ENCODE data around the gene GIMD1.
"Not testable (repeated sequence)": the region's sequence is repeated elsewhere in the genome, so short reads cannot be mapped to it uniquely, and the experiment has no call there.

GIMD1 gene

DNA sequence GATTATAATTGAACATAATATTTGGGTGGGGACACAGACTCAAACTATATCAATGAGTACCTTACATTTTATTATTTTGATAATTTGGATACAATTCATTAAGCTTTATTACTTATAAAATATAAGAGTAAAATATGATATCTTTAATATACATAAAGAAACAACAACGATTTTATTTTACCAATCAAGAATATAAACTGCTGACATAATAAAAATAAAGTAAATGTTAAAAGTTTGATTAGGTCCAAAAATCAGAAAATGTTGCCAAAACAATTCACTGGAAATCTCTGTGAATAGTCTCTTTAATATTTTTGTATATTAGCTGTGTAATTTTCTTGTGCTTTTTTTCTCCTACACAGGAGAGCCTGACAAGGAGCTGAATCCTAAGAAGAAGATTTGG is 21.4 kb downstream of the GIMD1 start:
- no peak for DNase-seq

DNA sequence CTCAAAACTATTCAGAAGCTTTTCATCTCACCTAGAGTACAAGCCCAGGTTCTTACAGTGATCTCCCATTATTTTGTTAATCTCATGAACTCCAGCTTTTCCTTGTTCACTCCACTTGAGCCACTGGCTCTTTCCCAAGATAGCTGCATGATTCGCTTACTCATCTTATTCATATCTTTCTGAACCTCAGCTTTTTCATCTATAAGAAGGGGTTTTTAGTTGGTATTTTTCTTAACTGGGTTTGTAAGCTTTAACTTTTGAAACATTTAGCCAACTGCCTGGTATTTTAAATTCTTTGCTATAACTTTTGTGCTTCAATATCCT is 24.0 kb downstream of the GIMD1 start:
- DNase-seq = peak; percentile 57

DNA sequence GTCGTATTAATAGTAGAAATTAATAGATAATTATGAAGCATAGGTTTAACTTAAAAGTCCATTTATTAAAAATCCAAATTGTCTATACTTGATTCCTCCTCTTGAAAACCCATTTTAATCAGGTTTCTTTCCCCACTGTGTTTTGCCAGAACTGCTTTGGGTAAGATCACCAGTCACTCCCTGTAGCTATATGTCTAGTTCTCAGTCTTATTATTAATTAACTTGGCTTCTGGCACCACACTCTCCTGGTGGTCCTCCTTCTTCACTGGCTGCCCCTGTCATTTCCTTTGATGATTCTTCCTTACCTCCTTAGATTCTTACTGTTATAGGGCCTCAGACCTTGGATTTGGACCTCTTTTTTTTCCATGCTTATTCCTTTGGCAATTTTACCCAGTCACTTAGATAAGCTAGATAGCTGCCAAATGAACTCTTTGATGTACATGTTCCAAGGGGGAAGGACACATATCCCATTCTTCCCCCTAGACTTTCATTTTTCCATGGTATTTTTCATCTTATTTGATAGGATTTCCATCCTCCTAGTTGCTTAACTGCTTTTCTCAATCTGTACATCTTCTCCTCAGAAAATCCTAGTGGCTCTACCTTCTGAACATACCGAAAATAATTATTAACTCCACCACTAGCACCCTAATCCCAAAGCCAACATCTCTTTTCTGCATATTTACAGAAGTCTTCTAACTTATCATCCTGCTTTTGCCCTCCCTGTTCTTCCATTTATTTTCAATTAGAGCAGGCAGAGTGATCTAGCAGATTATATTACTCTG is 24.5 kb downstream of the GIMD1 start:
- no peak for DNase-seq

DNA sequence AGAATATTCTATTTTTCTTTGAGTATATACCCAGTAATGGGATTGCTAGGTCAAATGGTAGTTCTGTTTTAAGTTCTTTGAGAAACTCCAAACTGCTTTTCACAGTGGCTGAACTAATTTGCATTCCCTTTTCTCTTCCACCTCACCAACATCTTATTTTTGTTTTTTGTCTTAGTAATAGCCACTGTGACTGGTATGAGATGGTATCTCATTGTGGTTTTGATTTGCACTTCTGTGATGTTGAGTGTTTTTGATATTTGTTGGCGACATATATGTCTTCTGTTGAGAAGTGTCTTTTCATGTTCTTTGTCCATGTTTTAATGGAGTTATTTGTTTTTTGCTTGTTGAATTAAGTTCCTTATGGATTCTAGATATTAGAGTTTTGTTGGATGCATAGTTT is 27.8 kb downstream of the GIMD1 start:
- DNase-seq = no peak

DNA sequence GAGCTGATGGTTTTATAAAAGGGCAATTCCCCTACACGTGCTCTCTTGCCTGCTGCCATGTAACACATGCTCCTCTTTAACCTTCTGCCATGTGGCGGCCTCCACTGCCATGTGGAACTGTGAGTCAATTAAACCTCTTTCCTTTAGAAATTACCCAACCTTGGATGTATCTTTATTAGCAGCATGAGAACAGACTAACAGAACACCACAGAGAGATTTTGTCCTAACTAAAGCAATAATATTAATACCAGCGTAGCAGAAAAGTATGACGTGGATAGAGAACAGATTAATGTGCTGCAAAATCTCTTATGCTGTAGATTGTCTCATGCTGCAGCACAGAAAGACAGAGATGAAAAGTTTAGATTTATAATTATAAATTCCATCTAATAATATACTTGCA is 29.1 kb downstream of the GIMD1 start:
- DNase-seq = no peak

DNA sequence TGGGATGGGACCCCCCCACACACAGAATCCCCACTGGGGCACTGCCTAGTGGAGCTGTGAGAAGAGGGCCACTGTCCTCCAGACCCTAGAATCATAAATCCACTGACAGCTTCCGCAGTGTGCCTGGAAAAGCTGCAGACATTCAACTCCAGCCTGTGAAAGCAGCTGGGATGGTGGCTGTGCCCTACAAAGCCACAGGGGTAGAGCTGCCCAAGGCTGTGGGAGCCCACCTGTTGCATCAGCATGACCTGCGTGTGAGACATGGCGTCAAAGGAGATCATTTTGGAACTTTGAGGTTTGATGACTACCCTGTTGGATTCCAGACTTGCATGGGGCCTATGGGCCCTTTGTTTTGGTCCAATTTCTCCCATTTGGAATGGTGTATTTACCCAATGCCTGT is 29.9 kb downstream of the GIMD1 start:
- no peak for DNase-seq

DNA sequence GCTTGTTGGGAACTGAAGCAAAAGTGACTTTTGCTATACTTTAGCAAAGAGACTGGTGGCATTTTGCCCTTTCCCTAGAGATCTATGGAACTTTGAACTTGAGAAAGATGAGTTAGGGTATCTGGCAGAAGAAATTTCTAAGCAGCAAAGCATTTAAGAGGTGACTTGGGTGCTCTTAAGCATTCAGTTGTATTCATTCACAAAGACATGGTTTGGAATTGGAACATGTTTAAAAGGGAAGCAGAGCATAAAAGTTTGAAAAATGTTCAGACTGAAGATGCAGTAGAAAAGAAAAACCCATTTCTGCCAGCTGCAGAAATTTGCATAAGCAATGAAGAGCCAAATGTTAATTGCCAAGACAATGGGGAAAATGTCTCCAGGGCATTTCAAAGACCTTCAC is 30.7 kb downstream of the GIMD1 start:
- DNase-seq = no peak

DNA sequence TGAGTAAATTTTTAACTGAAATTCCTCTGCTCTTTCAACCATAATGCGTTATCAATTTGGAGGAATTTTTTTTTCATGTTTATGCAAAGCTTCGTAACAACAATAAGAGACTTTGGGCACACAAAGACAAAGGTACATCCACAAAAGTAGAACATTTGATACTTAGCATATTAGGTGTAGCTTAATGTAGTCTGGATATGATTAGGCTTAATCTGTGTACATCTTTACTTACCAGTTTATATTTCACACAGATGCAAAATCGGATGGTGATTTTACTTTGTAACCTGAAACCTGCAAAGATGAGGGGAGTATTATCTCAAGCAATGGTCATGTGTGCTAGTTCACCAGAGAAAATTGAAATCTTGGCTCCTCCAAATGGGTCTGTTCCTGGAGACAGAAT is 32.0 kb downstream of the GIMD1 start:
- no peak for DNase-seq

DNA sequence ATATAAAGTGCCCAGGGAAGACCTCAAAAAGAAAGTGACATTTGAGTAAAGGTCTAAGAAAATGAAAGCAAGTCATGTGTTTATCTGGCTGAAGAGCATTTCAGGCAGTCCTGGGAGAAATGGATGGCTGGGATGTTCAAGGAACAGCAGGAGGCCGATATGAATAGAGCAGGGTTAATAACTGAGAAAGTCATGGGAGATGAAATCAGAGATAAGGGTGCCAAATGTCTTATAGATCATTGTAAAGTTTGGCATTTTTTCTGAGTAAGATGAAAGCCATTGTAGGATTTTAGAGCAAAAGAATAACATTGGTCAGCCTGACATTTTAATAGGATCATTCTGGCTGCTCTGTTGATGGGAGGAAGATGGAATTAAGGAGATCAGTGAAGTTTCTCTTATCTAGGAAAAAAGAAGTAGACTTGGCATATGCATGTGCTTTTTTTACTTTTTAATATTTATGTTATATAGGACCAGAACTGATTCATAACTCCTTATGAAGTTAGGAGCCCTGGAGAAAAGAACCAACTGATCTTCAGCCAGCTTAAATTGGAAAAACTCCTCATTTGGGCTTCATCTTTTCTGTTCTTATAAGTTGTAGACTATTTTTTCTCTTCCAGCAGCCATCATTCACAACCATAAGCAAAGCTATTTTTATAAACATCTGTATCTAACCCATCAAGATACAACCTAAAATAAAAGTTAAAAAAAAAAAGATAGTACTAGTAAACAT is 33.7 kb downstream of the GIMD1 start:
- peak; percentile 37 for DNase-seq

DNA sequence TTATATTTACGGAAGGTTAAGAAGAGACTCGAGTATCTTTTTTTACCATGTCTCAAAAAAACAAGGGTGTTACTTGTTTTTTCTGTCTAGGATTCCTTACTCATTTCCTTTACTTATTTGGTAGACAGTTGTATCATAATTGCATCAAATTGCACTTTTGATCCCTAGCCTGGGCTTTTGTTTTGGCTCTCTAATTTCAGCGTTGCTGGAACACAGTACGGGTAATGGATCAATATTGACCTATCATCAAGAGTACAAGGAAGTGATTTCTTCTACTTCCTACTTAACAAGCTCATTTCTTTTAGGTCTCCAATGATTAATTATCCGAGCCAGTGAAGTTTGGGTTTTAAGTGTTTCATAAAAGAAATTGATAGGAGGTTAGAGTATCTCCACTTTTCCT is 35.4 kb downstream of the GIMD1 start:
- DNase-seq = no peak

DNA sequence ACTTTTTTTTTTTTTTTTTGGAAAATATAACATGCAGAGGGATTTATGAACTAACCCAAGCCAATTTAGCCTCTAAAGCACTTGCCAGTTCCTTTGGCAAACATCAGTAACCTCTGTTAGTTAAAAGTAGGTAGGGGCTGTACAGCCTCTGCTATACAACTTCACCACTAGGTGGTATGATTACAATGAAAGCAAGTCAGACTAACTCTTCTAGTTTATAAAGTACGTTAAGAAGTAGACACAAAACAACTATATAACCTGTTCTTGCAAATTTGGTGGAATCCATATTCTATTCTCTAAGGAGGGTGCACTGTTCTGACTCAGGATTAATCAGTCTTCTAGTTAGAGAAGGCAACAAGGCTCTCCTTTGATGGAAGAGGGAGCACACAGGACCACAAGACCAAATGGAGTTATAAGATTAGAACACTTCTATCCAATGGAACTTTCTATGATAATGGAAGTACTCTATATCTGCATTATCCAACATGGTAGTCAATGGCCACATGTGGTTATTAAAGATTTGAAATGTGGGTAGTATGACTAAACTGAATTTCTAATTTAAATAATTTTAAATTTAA is 39.4 kb downstream of the GIMD1 start:
- peak; percentile 48 for DNase-seq

DNA sequence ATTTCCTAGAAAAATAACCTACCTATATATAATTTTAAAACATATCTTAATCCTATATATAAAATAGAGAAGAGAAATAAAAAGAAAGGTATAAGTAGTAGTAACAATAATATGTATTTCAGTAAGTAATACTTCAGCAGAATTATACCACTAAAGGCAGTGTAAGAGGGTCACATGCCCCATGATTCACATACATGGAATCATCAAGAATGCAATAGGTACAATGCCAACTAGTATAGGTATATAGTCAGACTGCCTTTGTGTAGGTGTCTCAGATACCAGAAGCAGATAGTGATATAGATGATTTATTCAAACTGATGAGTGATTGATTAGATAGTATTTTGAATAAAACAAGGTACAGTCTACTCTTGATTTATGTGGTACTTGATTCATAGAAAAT is 42.8 kb downstream of the GIMD1 start:
- DNase-seq = no peak

DNA sequence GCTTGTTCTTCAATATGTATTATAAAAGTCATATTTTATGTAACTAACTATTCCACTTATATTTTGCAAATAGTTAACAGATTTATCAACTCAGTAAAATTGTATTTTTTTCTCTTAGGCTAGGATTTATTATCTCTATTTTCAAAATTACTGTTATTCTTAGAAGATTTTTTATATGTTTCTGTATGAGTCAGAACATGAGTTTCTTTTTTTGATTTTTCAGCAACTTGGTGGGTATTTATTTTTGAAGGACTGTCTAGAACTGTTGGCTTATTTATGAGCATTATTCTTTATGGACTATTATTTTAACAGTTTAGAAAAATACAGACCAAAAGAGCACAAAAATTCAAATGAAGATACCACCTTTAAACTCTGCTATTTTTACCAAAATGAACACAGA is 45.5 kb downstream of the GIMD1 start:
- DNase-seq = no peak

DNA sequence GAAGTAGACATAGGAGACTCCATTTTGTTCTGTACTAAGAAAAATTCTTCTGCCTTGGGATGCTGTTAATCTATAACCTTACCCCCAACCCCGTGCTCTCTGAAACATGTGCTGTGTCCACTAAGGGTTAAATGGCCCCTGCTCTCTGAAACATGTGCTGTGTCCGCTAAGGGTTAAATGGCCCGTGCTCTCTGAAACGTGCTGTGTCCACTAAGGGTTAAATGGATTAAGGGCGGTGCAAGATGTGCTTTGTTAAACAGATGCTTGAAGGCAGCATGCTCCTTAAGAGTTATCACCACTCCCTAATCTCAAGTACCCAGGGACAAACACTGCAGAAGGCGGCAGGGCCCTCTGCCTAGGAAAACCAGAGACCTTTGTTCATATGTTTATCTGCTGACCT is 46.8 kb downstream of the GIMD1 start:
- not testable (repeated sequence) for DNase-seq

DNA sequence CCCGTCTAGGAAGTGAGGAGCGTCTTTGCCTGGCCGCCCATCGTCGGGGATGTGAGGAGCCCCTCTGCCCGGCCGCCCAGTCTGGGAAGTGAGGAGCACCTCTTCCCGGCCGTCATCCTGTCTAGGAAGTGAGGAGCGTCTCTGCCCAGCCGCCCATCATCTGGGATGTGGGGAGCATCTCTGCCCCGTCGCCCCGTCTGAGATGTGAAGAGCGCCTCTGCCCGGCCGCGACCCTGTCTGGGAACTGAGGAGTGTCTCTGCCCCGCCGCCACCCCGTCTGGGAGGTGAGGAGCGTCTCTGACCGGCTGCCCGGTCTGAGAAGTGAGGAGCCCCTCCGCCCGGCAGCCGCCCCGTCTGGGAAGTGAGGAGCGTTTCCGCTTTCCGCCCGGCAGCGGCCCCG is 47.4 kb downstream of the GIMD1 start:
- not testable (repeated sequence) for DNase-seq

DNA sequence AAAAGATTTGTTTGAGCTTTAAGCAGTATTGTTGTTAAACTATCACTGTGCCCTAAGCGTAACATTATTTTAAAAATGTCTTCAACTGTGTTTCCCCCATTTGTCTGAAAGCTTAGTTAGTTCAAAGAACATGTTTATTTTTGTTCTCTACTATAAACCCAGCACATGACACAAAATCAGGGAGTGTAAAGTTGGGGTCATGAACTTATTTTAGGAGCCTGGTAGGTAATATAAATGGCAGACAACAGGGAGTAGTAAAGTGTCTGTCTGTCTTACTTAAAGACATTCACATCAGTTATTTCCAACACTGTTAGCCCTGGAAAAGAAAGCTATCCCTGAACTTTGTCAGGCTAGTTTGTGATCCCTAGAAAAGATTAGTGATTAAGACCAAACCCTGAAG is 48.3 kb downstream of the GIMD1 start:
- DNase-seq = no peak

DNA sequence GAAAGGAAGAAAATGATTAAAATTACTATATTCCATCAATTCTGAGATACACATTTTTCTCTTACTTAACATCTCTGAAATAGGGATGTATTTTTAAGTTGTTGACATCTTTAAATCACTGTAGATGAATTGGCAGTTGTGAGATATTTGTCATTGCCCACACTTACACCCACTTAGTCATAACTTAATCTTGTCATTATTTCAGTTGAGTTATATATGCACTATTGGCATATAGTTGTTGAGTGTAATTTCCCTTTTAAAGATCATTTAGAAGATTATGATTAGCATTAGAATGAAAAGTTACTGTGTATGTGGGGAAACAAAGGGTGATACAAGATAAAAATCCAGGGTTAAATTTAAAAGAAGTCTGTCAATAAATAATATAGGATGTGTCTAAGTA is 50.1 kb downstream of the GIMD1 start:
- DNase-seq = no peak

DNA sequence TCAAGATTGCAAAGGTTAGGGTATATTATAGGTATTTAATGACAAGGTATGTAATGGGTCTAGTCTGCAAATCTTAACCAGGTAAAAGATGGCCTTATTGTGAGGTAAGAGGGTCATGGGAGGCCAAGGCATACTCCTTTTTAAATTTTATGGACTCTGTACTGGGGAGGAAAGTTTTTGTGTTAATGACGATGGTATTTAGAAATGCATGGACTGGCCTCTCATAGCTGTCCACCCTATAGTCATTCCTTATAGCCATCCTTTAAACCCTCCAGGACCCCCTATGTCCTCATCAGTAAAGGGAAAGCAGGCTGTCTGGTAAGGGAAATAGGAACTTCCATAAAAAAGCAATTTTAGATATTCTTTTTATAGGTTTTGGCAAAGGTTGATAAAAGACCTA is 50.8 kb downstream of the GIMD1 start:
- no peak for DNase-seq

DNA sequence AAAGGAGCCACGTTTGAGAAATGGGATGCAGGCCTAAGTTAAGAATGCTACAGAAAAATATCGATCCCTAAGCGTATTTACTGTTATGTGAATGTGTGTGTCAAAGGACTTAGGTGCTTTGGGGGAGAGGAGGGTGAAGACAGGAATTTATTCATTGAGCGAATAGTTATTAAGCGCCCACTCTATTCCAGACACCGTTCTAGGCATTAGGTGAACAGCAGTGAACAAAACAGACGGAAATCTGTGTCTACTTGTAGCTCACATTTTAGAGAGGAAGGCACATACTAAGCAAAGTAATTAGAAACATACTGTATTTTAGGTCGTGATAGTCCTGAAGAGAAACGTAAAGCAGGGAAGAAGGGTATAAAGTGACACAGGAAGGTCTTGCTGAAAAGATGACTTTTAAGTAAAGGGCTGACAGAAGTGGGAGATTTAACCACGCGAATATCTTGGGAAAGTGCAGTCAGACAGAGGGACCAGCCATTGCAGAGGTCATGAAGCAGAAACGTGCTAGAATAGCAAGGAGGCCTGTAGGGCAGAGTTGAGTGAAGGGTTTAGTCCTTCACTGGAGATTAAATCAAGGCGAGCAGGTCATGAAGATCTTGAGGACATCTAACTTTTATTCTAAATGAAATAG is 51.7 kb downstream of the GIMD1 start:
- DNase-seq = no peak

DNA sequence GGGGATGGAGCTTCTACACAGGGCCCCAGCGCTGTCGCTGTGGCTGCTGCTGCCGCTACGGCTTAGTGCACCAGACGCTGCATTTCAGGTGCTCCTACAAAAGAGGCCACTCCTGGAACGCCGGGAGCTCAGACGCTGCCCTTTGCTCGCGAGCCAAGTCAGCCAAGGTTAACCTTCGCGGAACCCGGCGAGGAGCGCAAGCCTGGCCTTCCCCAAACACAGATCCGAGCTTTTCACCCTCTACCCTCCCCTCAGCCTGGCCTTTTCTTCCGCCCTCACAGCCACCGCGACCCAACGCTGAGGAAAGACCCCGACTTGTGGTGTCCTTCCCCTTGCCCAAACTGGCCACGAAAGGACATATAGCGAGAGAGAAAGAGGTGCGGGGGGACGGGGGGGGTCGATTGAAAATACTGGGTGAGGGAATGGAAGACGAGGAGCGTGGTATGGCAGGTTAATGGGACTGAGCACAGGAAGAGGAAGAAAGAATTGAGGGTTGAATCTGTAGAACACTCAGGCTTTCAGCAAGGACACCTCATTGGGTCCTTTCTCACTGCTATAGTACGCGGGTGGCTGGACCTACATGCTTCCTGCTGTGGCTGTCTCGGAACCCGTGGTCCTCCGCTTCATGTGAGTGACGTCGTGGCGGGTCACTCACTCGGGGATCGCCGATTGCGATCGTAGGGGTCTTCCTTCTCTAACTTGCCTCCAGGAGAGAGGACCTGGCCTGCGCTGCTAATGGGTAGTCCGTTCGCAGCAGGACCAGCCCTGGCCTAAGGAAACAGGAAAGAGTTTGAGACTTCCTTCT is 52.4 kb downstream of the GIMD1 start, which contains the start of the genes AIMP1 and TBCK:
TSS of gene AIMP1 (plus strand) at position 583 of the 805 bp plus-strand sequence. CDS start 8,460 bp downstream, outside the sequence.
TSS of gene TBCK (minus strand) at position 242 of the 805 bp plus-strand sequence. CDS start 7,249 bp downstream, outside the sequence.
- peak; percentile 92 for DNase-seq

DNA sequence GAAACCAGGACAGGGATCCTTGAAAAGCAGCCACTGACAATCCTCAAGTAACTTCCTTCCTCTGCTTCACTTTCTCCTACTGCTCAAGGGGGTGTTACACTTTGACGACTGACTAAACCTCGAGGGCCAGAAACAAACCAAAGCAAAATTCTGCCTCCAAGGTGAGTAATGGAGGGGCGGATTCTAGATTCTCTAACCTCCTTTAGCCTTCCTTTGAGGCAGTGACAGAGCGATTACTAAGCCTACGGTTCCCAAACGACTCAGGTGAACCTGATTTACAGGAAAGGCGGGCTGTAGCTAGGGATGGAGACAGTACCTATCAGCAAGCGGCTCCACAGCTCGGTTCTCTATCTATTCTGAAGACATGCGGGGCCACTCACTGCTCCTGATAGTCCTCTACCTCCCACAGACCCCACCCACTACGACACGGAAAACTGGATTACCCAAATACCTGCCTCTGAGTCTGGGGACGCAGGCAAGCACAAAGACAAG is 53.1 kb downstream of the GIMD1 start:
- DNase-seq = peak; percentile 29

DNA sequence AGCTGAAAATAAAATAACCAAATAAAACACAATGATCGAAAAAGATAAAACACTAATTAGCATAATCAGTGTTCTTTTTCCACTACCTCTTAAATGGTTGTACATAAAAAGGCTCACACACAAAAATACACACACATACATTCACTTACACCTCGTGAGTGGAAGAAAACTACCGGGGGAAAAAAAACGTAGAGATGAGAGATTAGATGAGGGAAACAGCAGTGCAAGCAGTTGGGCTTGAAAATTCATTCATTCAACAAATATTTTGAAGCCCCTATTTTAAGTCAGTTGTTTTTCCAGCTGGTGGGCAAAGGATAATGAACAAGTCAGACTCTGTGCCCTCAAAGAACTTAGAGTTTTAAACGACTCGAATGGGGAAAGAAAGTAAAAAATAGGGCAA is 53.6 kb downstream of the GIMD1 start:
- DNase-seq = no peak

All from fibroblast of skin of abdomen (primary cell).